Stimulated activated CD8-positive, alpha-beta memory T cell treated with anti-CD3 and anti-CD28 coated beads, Interleukin-4, amount 100 ng/mL, for 24 hours (primary cell): ENCODE results near the gene RCVRN.
"Not testable (repeated sequence)": the region's sequence is repeated elsewhere in the genome, so short reads cannot be mapped to it uniquely, and the experiment has no call there.

Experiments
- DNase-seq: peaks from one replicate; pipeline ENCODE4 v3.0.0-alpha.2; 2020; ENCODE audit warnings: low read depth

The RCVRN gene

DNA sequence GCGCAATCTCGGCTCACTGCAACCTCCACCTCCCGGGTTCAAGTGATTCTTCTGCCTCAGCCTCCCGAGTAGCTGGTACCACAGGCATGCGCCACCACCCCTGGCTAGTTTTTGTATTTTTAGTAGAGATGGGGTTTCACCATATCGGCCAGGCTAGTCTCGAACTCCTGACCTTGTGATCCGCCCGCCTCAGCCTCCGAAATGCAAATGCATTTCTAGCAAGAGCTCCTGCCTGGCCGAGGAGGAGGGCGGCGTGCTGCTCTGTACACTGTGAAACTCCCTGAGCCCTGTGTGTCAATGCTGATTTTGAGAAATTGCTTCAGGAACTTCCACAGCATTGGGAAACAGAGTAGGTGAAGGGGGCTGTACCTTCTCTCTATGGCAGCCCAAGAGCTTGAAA lies 16.1 kb upstream of the RCVRN start:
- not testable (repeated sequence) for DNase-seq

DNA sequence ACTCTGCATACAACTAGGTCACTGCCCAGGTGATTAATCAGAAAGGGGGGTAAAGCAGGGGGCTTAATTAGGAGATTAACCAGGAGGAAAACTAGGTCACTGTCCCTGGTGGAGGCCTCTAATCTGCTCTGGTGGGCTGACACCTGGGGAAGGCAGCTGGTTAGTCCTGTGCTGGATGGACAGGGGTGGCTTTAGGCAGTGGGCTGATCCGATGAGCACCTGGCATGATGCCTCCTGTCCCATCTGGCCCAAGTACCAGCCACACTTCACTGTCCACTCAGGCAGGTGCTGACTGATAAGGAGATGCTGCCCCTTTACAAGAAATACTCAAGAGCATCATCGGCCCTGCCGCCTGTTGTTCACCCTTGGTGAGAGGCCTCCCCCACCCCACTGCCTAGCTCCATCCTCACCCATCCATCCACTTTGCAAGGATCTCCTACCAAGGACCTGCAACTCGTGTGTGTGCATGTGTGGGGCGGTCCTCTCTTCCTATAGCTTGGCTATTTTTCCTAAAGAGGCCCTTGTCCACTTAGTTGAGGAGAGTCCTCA lies 13.8 kb upstream of the RCVRN start:
- no peak for DNase-seq

DNA sequence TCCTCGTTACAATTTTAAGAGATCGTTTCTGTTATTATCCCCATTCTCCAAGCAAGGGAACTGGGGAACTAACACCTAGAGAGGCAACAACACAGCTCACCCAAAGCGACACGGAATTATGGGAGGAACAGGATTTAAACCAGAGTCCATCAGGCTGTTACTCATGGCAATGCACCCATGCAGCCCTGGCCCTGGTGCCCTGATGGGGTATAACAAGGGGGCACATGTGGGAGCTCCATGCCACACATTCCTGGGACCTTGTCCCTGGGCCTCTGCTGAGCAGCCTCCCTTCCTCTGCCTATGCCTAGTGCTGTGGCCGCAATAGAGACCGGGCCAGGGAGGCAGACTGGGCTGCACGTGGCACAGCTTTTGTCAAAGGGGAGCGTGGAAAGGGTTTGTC lies 13.3 kb upstream of the RCVRN start:
- no peak for DNase-seq

DNA sequence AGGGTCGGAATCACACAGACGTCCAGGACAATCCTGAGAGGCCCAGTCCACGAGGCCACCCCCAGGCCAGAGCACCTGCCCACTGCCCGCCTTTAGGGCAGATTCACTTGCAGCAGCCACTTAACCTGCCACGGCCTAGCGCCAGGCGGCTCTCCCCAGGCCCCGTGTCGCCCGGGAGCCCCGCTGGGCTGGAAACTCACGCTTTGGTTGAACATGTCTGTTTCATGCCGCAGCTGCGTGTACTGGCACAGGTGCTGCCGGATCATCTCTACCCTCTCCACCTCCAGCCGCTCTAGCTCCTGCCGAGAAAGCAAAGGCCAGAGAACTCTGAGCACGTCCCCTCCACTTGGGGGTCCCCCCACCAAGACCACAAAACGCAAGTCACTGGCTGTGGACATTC lies 12.7 kb upstream of the RCVRN start:
- no peak for DNase-seq

DNA sequence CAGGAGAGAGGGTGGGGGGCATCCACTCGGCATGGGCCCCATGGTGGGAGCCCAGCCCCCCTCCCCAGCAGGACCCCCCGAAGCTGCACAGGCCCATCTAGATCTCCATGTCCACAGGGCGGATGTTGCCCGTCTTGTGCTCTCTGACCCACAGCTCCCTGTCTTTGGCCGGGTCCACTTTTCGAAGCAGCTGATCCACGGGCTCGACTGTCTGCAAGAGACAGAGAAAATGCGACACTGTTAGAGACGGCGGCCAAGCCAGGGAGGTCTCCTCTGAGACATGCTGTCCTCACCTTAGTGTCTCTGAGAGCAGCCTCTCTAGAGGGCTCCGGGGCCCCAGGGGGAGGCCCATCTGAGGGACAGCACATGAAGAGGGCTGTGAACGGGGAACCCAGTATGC lies 12.1 kb upstream of the RCVRN start:
- no peak for DNase-seq

DNA sequence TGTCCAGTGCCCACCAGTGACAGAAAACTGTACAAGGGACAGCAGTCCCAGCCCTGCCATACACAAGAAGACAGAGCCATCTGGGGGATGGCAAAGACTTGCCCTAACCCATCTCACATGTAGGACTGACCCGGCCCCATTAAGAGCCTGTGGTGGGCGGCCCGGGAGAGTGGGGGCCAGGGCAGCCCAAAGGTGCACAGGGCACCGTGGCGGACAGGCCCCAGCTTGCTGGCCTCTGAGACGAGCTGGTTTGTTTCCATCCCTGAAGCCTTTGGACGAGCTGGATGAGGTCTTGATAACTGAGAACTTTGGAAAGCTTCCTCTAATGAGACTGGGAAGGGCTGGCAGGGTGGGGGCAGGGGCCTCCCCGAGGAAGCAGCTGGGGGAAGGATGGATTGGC lies 11.0 kb upstream of the RCVRN start:
- no peak for DNase-seq

DNA sequence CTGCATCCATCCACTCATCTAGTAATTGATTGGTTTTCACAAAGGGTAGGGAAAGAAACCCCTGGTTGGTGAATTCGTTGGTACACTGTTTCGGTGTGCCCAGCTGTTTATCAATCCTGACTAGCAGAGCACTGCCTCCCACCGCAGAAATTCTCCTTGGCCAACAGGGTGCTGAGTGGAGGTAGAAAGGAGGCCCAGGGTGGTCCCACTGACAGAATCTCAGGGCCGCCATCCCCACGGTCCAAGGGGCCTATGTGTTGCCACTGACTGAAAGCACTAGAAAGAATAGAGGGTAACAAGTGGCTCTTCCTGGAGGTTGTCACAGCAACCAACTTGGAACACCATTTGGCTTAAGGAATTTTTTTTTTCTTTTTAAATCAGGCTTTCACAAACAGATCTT lies 8.4 kb upstream of the RCVRN start:
- no peak for DNase-seq

DNA sequence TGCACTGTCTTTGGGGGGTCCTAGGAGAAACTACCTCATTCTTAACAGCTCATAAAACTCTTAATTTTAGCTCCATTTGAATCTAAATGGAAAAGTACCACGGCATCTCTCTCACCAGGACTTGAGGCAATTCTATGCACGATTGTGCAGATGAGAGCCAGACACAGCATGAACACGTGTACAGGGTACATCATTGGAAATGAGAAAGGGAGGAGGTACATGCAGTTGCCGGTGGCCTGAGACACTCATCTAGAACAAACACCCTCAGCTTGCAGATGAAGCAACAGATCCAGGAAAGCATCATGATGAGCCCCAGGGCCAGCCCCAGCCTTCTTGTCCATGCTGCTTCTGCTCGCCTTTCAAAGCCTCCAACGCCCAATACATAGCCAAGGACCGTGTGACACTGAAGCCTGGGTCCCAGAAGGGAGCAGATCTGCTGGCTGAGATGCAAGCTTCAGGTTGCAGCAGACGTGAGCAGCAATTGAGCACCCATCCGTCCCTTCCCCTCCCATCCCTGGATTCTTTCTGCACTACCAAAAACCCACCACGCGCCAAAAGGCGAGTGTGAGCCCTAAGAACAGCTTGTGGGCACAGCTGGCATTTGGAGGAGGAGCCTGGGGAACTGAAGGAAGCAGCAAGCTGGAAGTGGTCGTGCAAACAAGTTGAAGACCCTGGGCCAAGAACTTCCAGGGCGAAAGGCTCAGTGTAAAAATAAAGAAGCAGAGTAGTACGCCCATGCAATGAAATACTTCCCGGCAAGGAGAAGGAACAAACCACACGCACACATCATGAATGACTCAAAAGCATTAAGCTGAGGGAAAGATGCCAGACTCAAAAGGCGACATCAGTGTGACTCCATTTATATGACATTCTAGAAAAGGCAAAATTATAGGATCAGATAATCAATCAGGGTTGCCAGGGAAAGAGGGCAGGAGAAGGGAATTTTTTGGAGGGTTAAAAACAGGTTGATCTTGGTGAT lies 7.3 kb upstream of the RCVRN start:
- no peak for DNase-seq

DNA sequence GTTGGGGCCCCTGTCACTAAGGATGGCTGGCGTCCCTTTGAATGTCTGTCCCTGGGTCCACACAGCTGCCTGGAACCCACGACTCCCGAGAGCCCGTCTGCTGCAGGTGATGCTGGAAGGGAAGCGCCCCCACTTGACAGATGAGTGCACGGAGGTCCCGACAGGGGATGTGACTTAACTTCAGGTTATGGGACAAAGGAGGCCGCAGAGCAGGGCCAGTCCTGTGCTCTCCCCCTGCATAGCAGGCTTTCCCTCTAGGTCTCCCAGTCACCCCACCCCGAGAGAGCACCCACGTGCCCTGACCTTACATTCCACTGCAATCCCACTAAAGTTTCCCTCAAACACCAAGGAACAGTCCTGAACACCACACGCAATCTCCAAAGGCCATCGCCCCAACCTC lies 6.0 kb upstream of the RCVRN start:
- DNase-seq, result no peak

DNA sequence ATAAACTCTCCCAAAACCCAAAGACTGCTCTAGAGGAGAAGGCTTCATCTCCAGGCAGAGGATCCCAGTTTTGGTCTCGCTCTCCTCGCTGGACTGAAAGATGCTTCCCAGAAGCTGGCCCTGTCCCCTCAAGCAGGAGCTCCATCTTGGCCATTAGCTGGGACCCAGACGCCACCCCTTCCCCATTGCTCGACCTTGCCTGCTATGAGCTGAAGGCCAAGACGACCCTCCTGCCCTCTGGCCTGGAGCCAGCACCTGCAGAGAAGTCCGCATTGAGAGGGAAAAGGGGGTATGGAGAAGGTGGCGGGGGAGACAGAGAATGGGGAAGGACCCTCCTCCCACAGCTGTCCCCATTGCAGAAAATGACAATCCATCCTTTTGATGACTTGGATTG lies 3.6 kb upstream of the RCVRN start:
- DNase-seq, result no peak

DNA sequence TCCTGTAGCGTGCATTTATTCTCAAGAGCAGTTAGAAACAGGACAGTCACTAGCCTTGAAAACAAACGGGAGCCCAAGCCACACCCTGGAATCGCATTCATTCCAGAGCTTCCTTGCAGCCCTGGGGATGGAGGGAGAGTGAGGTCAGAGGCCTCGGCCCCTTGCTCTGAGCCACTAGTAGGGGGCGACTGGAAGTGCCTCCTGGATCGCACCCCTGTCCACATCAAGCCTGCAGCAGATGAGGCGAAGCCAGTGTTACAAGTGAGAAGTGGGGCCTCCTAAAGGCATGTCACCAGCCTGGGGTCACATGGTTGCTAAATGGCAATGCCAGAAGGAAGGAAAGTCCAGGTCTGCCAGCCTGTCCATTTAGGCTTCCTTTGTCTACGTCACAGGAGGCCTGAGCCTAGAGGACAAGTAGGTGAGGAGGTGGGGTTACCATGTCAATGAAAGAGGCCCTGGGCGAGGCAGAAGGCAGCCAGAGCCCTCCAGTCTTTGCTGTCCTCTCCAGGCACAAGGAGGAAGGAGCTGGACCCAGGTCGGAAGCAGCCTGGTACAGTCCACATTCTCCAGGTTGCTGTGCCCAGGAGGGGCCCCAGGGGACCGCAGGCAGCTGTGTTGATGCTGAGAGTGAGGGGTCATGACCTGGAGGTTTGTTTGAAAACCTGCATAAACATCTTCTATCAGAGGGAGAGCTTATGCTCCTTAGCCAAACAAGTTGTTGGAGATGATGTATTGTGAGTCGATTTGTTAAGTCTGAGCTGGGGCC lies 3.0 kb upstream of the RCVRN start:
- DNase-seq, result no peak

DNA sequence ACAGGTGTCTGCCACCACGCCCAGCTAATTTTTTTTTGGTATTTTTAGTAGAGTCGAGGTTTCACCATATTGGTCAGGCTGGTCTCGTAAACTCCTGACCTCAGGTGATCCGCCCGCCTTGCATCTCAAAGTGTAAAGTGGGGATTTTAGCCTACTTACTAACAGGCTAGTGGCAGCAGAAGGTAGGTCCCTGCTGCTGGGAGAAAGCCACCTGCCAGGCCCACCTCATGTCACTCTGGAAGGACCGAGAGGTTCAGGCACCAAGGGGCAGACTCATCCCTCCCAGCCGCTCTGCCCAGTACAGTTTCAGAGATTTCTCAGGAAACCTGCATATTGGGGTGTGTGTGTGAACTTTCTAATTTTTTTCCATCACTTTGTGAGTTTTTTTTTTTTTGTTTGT lies 2.1 kb upstream of the RCVRN start:
- DNase-seq, result no peak

DNA sequence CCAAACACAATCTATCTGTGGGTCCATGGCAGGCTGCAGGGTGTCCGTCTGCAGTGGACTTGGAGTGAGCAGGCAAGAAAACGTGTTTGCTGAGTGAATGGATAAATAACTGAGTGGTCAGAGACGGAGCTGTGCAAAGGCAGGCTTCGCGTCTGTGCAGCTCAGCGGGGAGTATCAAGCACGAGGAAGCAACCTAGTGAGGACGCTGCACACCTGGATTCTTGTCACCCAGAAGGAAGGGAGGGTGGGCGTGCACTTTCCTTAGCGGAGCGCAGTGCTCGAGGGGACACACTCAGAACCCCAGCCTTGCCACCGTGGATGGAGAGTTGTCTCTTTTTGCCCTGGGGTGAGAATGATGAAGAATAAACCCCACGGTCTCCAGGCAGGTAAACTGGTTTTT lies 1.5 kb upstream of the RCVRN start:
- no peak for DNase-seq

DNA sequence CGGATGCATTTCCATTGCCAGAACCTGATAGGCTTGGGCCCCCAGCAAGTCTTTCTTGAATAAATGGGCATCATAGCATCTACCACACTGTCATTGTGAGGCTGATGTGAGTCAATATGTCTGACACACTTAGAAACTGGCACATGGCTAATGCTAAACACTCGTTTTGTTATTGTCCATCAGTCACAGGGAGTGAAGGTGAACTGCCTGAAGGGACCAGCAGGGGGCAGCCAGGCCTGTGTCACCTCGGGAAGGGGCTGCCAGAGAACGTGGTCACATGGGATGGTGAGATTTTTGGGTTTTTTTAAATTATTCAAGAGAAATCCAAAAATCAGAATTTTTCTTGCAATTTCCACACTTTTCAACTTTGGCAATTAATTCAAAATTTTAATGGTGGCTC lies 831 bp upstream of the RCVRN start:
- DNase-seq, result no peak

DNA sequence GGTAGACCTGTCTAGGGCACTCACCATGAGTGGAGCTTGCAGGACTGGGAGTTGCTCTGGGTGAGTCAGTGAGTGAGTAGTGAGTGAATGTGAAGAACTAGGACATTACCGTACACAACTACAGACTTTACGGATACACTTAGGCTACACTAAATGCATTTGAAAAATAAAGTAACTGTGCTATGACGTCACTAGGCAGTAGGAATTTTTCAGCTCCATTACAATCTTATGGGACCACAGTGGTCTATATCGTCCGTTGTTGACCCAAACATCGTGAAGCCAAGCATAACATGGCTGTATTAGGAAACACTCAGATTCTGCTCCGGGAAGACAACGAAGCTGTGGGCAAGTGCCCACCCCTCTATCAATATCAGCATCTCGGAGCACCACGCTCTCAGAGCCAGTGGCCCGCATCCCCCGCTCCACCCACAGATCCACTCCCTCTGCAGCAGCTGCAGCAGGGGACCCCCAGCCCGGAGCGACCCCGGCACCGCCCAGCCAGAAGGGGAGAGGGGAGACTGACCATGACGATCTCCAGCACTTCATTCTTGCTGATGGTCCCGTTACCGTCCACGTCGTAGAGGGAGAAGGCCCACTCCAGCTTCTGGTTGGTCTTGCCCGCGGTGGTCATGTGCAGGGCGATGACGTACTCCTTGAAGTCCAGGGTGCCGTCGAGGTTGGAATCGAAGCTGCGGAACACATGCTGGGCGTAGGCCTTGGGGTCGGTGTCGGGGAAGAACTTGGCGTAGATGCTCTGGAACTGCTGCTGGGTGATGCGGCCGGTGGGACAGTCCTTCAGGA lies 594 bp downstream of the RCVRN start:
- DNase-seq, result no peak

DNA sequence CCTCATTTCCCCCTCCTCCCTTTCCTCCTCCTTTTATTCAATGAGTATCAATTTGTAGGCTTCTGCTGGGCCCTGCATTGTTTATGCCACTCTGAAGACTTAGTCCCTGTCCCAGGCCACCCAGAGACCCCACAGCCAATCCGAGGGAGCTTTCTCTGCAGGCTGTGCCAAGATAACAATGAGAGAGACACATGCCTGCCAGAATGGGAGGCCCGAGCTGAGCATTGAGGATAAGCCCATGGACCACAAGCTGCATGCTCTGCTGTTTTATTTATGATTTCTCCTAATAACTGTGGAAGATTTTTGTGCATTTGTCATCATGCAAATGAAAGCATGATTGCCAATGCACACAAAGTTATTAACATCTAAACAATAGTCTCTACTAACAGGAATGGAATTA lies 3.0 kb downstream of the RCVRN start:
- no peak for DNase-seq

DNA sequence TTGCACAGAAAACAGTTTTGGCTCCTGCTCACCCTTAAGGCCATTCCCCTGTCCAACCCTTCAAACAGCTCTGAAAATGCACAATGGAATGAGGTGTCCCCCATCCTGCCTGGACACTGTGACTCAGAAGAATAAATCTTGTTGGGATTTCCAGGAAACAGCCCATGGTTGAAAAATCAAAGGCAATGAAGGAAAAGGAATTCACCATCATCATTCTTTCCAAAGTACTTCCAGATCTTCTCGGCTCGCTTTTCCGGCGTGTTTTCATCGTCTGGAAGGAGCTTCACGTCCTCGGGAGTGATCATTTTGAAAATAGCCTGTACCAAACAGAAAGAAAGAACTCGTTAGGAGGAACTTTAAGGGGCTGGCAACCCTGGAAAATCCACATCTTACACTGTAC lies 4.3 kb downstream of the RCVRN start:
- DNase-seq, result no peak

DNA sequence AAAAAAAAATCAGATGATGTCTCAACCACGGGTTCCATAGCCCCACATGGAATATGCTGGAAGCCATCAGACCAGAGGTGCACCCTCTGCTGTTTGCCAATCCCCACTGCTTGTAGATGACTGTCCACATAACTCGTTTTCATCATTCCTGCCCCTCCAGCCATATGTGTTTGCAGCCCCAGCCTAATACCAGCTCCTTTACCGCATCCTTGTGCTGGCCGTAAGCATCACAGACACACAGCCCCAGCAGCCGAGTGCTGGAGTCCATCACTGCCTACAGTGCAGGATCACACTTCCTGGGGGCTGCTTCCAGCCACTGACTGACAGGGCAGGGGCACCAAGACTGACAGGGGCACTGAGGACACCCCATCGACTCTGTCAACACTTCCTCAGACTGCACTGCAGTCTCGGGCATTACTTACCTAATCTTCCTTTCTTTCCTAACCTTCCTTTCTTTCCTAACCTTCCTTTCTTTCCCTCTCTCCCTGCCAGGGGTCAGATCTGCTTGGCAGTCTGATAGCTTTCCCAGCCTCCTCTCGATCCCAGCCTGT lies 5.0 kb downstream of the RCVRN start:
- DNase-seq, result no peak

DNA sequence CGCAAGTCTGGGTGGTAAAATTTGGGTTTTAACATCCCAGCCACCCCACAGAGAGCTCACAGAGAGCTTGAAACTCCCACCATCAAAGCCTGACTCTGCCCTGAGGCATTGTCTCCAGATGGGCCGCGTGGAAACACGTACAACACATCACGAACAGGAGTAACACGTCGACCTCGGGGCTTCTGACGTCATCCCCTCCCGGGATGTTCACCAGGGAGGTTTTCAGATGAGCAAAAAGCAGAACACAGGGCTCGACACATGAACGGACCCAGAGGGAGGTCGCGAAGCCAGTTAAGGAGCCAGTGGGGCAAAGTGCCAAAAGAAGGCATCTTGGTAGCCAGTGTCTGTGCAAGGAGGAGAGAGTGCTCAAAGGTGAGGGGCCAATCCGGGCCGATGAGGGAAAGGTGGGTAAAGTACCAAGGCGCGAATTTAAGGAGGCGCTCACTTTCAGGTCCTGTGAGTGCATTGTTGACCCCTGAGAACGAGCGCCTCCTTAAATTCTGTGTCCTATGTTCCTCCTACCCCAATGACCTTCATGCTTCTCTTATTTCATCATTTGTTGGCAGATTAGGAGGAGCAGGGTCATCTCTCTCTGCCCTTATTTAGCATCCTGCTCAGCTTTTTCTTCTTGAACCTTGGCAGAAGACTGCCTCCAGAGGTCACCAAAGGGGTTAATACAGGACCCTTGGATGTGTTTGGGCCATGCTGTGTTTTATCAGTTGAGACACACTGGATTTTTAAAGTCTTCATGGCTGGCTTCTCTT lies 5.6 kb downstream of the RCVRN start:
- no peak for DNase-seq

DNA sequence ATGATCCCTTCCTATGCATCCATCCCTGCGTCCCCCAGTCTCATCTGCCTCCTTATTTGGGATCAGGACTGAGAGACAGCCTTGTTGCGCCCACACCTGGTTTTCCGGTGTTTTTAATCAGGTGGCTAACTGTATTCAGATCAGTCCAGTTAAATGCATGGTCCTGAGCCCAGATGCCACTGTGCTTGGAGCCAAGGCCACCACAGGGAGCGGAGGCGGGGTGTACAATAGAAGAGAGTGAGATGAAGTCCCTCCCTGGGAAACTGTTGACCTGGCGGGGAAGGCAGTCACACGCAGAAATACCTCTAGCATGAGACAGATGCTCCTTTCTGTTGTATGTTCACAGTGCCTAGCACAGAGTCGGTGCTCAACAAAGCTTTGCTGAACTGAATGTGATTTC lies 6.3 kb downstream of the RCVRN start:
- DNase-seq, result no peak

DNA sequence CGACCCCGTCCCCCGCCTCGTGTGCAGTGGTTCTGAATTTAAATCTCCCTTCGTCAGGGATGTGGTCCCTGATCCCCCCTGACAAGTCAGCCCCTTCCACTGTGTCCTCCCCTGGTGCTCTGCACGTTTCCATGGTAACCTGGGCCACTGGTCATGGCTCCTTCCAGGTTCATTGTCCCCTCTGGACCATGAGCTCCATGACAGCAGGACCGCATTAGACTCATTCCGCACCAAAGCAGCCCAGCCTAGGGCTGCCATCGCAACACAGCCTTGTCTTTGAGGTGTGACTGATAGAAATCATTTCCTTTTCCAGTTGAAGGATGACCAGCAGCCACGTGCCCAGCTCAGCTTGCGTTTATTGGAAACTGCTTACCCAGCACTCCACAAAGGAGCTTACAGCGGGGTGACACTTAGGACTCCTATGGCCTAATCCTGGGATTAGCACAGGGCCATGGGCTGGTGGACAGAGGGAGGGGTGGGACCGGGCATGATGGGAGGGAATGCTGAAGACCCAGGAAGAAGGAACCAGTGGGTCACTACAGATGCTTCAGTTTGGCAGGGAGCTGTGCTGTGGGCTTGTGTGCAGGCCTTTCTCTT lies 7.6 kb downstream of the RCVRN start:
- DNase-seq, result no peak
